ENCODE measurements around the gene DYNLL2.

GRCh38 chr17:58091024-58091567, 7.9 kb downstream of the DYNLL2 start:
- no peak for TF ChIP-seq CTCF (IDR thresholded peaks at IDR 0.05; ENCODE audit: insufficient read depth, low read depth, low read length)
- no peak for TF ChIP-seq EZH2 (IDR thresholded peaks at IDR 0.05; ENCODE audit: insufficient read depth, low read length)

Measured in astrocyte (in vitro differentiated cells and primary cell).